ENCODE measurements around the gene FAM161A.

- TF ChIP-seq CTCF (IDR thresholded peaks at IDR 0.05), result no peak
- TF ChIP-seq POLR2A (IDR thresholded peaks at IDR 0.05), result no peak
These were observed 61.4 kb downstream of the FAM161A start for GRCh38 chr2:61792355-61792890.
